Fibroblast of skin of right quadriceps (primary cell): ENCODE measurements around the gene LRRC8E.
"Not testable (repeated sequence)": the region's sequence is repeated elsewhere in the genome, so short reads cannot be mapped to it uniquely, and the experiment has no call there.

Experiments used
- DNase-seq: peaks from one replicate; pipeline ENCODE4 v3.0.0-alpha.2; 2013

Gene LRRC8E

DNA sequence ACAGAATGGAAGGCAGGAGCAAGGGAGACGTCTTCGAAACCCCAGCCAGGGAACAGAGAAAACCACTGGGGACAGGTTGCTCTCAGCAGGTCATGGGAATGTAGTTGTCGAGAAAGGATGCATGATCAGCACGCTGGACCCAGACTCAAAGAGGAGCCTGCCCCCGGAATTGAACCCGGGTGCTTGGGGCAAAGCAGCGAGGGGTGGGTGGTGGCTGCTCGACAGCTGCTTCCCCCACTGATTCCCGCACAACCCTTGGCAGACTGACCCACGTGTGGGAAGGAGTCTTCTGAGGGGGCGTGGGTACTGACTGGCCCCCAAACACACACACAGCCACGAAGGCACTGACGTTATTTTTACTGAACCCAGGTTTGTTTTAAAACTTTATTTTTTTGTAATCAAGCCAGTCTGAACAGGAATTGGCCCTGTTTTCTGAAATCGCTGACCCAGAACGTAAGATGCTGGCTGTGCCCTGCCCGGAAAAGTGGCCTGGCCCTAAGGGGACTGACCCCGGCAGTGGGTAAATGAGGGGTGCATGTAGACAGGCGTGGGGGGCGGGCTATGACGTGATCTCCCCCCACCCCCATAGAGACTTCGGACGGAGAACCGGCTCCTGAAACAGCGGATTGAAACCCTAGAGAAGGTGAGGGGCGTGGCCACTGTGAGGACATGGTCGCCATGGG, 32.7 kb upstream of the LRRC8E start:
- DNase-seq = no peak

DNA sequence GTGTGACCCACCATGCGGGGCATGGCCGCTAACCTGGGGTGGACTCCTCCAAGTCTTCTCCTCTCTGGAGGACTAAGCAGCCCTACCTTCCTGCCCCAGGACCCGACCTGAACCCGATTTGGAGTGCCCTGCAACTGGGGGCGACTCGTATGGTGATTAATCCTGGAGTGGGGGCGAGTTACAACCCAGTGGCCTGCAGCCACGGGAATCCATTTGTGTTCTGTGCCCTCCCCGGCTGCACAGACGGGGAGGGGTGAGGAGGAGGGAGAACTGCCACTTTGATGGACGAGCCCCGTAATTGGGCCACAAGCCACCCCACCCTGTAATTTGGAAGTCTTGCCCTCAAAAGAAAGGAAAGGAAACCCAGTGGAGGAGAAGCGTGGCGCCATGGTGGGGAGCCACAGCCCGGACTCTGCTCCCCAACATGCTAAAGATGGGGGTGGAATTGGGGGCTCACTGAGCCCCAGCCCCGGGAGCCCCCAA, 32.2 kb upstream of the LRRC8E start:
- DNase-seq = no peak

- DNase-seq = no peak
These were observed 31.3 kb upstream of the LRRC8E start for GRCh38 chr19:7856679-7857663.

- no peak for DNase-seq
These were observed 30.6 kb upstream of the LRRC8E start for GRCh38 chr19:7857727-7858108.

GRCh38 chr19:7858109-7858770, 30.1 kb upstream of the LRRC8E start:
- no peak for DNase-seq

GRCh38 chr19:7859087-7859486, 29.2 kb upstream of the LRRC8E start:
- not testable (repeated sequence) for DNase-seq

DNA sequence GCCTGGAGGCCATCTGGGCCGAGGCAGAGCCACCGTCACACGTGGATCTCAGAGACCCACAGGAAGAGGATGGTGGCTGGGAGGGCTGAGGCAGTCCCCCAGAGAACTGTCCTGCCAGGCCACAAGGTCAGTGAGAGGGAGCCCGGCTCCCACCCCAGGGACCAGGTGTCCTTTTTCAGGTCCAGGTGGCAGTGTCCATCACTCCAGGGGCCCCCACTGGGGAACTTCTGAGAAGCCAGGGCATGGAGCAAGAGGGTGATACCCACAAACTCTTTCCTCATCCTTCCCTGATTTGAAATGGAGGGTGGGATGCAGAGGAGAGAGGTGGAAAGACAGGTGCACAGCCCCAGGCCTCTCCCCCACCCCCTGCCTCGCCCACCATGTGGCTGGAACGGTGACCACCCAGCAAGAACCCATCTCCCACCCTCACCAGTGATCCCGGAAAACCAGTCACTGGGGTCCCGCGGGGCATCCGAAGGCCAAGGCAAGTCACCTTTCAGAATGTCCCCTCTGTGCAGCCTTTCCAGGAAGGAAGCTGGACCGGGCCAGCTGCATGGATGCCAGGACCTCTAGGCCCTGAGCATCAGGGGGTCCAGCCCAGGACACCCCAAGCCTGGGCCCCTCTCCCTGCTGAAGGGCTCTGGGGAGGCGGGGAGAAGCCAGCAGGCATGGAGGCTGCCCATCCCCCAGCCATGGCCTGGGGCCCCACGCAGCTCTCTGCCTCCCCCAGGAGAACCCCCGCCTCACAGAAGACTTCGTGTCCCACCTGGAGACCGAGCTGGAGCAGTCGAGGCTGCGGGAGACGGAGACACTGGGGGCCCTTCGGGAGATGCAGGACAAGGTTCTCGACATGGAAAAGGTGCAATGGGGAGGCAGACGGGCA, 28.2 kb upstream of the LRRC8E start:
- no peak for DNase-seq

DNA sequence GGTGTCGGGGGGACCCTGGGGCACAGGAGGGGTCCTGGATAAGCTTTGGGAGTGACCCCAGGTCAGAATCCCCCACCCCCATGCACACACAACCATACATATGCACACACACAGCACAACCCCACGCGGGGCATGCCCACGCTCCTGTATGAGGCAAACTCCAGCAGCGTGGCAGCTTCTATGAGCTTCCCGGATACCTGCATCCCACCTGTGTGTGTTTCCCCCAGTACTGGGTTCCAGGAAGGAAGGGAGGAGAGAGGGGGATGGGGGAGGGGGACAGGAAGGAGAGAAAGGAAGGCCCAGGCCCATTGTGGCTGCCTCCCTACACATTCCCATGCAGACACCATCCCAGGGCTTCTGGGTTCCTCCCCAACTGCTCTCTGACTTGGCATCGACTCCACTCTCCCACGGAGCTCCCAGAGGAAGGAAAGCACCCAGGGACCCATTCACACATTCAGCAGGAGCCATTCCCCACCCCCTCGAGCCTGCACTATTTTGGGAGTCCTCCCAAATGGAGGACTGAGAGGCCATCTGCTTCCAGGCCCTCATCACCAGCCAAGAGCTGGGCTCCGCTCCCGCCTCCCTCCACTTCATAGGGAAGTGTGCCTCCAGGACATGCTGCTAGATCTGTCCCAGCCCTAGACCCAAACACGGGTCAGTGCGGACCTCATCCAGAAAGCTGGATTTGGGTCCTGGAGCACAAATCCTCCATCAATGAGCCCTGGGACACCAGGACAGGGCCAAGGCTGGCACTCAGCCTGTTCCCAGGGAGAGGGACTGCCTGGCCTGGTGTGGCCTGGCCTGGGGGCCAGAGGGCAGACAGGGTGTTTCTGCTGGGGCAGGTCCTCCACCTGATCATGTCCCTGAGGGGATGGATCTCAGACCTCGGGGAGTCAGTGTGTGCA, 27.3 kb upstream of the LRRC8E start:
- DNase-seq = no peak

- DNase-seq = no peak
These were observed 26.5 kb upstream of the LRRC8E start for GRCh38 chr19:7861619-7862412.

- peak; percentile 57 for DNase-seq
These were observed 25.8 kb upstream of the LRRC8E start for GRCh38 chr19:7862413-7862951.

DNA sequence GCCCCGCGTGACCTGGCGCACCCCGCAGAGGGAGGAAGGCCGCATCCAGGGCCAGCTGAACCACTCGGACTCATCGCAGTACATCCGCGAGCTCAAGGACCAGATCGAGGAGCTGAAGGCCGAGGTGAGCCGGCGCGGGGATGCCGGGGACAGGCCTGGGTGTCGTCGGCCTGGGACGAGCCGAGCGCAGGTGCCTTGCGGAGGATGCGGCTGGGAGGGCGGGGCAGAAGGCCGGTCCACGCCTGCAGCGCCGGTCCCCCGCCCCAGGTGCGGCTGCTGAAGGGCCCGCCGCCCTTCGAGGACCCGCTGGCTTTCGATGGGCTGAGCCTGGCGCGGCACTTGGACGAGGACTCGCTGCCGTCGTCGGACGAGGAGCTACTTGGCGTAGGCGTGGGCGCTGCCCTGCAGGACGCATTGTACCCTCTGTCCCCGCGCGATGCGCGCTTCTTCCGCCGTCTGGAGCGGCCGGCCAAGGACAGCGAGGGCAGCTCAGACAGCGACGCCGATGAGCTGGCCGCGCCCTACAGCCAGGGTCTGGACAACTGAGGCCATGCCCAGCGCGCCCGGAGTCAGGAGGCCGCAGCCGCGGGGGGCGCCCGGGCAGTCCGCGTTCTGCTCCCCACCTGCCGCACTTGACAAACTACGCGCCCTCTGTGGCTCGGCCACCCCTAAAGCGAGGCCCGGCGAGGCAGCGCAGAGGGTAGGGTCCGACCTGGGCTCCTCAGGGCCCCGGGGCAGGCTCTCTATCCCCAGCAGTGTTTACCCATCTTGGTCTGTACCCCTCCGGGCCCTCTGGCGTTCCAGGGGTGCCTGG, 24.9 kb upstream of the LRRC8E start:
- DNase-seq = no peak

DNA sequence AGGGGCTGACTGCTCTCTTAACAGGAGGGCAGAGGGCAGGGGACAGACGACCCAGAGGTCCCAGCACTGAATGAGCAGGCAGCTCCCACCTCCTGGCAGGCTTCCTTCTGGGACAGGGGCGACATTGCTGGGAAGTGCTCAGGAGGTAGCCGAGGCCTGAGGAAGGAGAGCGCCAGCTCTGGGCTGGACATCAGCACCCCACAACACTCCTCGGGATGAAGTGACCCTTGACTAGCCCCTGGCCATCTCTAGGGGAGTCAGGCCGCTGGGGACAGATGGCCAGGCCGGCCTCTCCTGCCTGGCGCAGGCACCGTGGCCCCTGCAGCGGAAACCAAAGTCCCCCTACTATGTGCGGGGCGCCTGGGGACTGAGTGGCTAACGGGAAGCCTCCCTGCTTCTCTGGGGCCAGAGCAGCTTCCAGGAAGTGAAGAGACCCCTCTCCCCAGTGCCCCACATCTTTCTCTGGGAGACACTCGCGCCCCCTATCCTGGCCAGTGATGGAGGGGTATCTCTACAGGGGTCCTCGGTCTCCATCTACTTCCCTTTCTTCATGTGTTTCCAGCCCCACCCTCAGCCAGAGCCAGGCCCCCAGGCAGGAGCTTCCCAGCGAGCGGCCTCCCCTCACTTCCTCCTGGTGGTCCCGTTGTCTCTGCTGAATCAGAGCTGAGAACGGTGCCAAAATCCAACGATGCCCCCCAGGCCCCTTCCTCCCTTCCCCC, 24.2 kb upstream of the LRRC8E start:
- DNase-seq = no peak

DNA sequence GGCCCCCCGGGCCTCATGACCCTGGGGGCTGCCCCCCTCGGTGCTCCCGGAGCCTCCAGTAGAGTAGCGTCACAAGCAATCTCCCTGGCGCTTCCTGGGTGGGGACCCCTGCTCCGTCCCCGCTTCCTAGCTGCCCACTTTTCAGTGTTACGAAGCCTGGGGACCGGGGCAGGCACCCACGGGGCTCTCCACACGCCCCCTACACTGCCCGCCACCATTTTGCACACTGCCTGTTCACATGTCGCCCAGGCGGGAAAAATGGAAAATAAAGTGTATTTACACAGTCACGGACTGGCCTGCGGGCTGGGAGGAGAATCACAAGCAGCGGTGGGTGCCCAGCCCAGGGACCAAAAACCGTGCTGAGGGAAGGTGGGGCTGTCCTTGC, 23.6 kb upstream of the LRRC8E start:
- no peak for DNase-seq

GRCh38 chr19:7865262-7865911, 22.9 kb upstream of the LRRC8E start:
- DNase-seq = no peak

GRCh38 chr19:7866399-7867091, 21.8 kb upstream of the LRRC8E start:
- DNase-seq = no peak

DNA sequence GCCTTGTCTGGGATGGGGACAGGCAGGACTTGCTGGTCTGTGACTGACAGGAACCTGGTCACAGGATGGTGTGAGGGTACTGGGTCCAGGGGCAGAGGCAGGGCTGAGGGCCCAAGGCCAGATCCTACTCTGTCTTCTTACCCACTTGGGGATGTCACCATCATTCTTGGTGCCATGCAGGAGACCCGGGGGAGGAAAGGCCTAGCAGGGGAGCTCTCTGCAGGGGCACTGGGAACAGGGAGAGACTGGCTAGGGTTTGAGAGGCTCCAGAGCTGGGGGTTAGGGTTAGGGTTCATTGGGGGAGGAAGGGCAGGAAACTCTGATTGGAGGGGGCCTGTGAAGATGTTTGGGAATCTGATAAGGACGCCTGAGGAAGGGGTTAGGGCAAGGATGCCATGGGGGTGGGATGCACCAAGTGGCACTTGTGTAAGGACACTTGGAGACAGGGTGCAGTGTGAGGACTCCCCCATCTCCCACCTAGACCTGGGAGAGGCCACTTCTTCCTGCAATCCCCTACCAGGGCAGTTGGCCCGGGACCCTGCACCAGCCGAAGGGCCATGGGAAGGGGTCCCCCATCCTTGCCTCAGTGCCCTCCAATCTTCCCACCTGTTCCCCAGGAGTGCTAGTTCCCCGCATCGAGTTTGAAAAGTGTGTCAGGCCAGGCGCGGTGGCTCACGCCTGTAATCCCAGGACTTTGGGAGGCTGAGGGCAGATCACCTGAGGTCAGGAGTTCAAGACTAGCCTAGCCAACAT, 21.0 kb upstream of the LRRC8E start:
- no peak for DNase-seq

DNA sequence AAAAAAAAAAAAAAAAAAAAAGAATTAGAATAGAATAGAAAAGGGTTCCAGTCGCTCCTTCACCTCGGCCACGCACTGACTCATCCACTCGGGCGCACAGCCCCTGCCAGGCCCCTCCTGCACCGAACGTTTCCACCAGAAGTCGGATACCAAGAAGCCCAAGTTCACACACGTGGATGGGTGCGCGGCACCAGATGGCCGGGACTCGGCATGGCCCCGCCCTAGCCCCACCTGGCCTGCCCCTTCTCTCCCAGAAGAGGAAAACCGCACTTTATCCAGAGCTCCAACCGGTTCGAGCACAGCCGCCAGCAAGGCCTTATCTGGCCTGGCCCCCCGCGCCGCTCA, 20.0 kb upstream of the LRRC8E start:
- DNase-seq = no peak
